Measurements from ENCODE around the gene SPOCD1. TPM values are rescaled to one million over a fixed set of nuclear protein-coding genes. Genes with fewer than 3 reads are reported as not detected.

Gene SPOCD1
- total RNA-seq, 1 donor from 2014 or later: 28.0 TPM

DNA sequence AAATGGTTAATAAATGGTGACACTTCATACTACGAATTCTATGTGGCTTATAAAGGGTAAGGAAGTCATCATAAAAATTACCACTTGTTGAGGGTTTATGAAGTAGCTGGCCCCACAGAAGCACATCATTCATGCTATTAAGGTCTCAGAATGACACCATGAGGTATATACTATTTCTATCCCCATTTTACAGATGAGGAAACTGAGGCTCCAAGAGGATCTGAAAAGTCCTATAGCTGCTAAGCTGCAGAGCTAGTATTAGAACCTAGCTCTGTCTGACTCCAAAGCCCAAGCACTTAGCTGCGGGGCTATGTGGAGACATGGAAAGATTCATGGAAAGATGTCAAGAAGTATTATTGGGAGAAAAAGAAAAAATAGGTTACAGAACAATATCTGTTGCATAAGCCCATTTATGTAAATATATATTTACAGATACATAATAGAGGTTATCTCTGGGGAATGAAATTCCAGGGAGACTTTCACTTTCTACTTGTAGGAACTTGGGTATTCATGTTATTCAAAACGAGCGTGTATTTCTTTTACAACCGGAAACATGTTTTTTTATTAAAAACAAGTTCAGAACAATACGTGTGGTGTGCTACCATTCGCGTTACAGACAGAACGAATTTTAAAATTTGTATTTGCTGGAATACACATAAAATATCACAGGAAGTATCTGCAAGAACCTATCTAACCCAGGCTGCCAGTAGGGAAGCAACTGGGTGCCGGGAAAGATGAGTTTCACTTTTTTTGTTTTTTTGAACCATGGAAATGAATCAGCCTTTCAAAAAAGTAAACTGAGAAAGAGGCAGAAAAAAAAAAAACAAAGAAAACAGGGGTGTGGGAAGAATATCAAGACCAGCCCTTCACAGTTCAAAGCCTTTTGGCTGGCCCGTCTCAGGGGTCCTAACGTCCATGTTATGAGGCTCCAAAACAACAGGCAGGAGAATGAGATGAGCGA lies 13.4 kb downstream of the SPOCD1 start:
- Histone ChIP-seq H3K79me2 (ENCODE audit: insufficient read depth, low read length) (peaks cover 12% of the 10 kb centered on the region), H3K4me2 (ENCODE audit: low read length) (peak overlapping the region; percentile 81), H4K20me1 (ENCODE audit: insufficient read depth, low read length) (peaks cover 1% of the 10 kb centered on the region), H3K36me3 (ENCODE audit: insufficient read depth, low read length) (no peaks in the 10 kb centered on the region), H3K9ac (ENCODE audit: low read length) (peak overlapping the region; percentile 46), H3K27me3 (ENCODE audit: insufficient read depth, low read length) (no peaks in the 10 kb centered on the region), H3K9me3 (ENCODE audit: insufficient read depth, low read depth, low read length) (no peaks in the 10 kb centered on the region), H3K4me3 (ENCODE audit: insufficient read depth, low read depth, low read length) (peak overlapping the region; percentile 40), H2AFZ (ENCODE audit: low read depth, low read length) (peak overlapping the region; percentile 53), H3K4me1 (ENCODE audit: insufficient read depth, low read length) (peaks cover 11% of the 10 kb centered on the region), H3K27ac (ENCODE audit: low read depth, low read length) (no peak overlapping the region)
- Mint-ChIP-seq H3K9me3 (ENCODE audit: unreplicated experiment) (no peaks in the 10 kb centered on the region), H3K4me3 (ENCODE audit: unreplicated experiment) (no peak overlapping the region), H3K36me3 (ENCODE audit: low read depth, unreplicated experiment) (no peaks in the 10 kb centered on the region), H3K27me3 (ENCODE audit: low read depth, unreplicated experiment) (no peaks in the 10 kb centered on the region), H3K4me1 (ENCODE audit: low read depth, unreplicated experiment) (peaks cover 12% of the 10 kb centered on the region), H3K27ac (ENCODE audit: unreplicated experiment) (peak overlapping the region; percentile 53)
- no peak for DNase-seq (ENCODE audit: low read depth)
- no peak for TF ChIP-seq EZH2 (IDR thresholded peaks at IDR 0.05; ENCODE audit: insufficient read depth, low read length)
- TF ChIP-seq, protein P1, sequence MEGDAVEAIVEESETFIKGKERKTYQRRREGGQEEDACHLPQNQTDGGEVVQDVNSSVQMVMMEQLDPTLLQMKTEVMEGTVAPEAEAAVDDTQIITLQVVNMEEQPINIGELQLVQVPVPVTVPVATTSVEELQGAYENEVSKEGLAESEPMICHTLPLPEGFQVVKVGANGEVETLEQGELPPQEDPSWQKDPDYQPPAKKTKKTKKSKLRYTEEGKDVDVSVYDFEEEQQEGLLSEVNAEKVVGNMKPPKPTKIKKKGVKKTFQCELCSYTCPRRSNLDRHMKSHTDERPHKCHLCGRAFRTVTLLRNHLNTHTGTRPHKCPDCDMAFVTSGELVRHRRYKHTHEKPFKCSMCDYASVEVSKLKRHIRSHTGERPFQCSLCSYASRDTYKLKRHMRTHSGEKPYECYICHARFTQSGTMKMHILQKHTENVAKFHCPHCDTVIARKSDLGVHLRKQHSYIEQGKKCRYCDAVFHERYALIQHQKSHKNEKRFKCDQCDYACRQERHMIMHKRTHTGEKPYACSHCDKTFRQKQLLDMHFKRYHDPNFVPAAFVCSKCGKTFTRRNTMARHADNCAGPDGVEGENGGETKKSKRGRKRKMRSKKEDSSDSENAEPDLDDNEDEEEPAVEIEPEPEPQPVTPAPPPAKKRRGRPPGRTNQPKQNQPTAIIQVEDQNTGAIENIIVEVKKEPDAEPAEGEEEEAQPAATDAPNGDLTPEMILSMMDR (IDR thresholded peaks at IDR 0.05; ENCODE audit: insufficient read depth, low read depth, low read length): no peak
- FAIRE-seq: no peak

GRCh38 chr1:31801458-31801857 lies 14.4 kb downstream of the SPOCD1 start:
- Histone ChIP-seq H3K4me3 (ENCODE audit: insufficient read depth, low read depth, low read length) (no peak overlapping the region), H3K27me3 (ENCODE audit: insufficient read depth, low read length) (no peaks in the 10 kb centered on the region), H3K27ac (ENCODE audit: low read depth, low read length) (no peak overlapping the region), H4K20me1 (ENCODE audit: insufficient read depth, low read length) (peaks cover 11% of the 10 kb centered on the region), H3K9ac (ENCODE audit: low read length) (no peak overlapping the region), H3K79me2 (ENCODE audit: insufficient read depth, low read length) (peaks cover 22% of the 10 kb centered on the region), H3K4me1 (ENCODE audit: insufficient read depth, low read length) (peaks cover 20% of the 10 kb centered on the region), H3K9me3 (ENCODE audit: insufficient read depth, low read depth, low read length) (no peaks in the 10 kb centered on the region), H2AFZ (ENCODE audit: low read depth, low read length) (no peak overlapping the region), H3K4me2 (ENCODE audit: low read length) (no peak overlapping the region), H3K36me3 (ENCODE audit: insufficient read depth, low read length) (no peaks in the 10 kb centered on the region)
- DNase-seq (ENCODE audit: low read depth): no peak
- H3K9me3 Mint-ChIP-seq (ENCODE audit: unreplicated experiment): no peaks in the 10 kb centered on the region
- peaks cover 20% of the 10 kb centered on the region for H3K4me1 Mint-ChIP-seq (ENCODE audit: low read depth, unreplicated experiment)
- no peaks in the 10 kb centered on the region for H3K36me3 Mint-ChIP-seq (ENCODE audit: low read depth, unreplicated experiment)
- H3K27ac Mint-ChIP-seq (ENCODE audit: unreplicated experiment): no peak overlapping the region
- no peak overlapping the region for H3K4me3 Mint-ChIP-seq (ENCODE audit: unreplicated experiment)
- TF ChIP-seq, protein P1 (IDR thresholded peaks at IDR 0.05; ENCODE audit: insufficient read depth, low read depth, low read length): no peak
- no peak for TF ChIP-seq EZH2 (IDR thresholded peaks at IDR 0.05; ENCODE audit: insufficient read depth, low read length)
- no peak for FAIRE-seq
- H3K27me3 Mint-ChIP-seq (ENCODE audit: low read depth, unreplicated experiment): no peaks in the 10 kb centered on the region

- no peak overlapping the region for H3K27ac ChIP-seq (ENCODE audit: low read depth, low read length)
- Mint-ChIP-seq H3K27me3 (ENCODE audit: low read depth, unreplicated experiment) (no peaks in the 10 kb centered on the region), H3K4me3 (ENCODE audit: unreplicated experiment) (no peak overlapping the region), H3K36me3 (ENCODE audit: low read depth, unreplicated experiment) (no peaks in the 10 kb centered on the region), H3K27ac (ENCODE audit: unreplicated experiment) (no peak overlapping the region), H3K9me3 (ENCODE audit: unreplicated experiment) (no peaks in the 10 kb centered on the region), H3K4me1 (ENCODE audit: low read depth, unreplicated experiment) (peaks cover 20% of the 10 kb centered on the region)
- no peak overlapping the region for H2AFZ ChIP-seq (ENCODE audit: low read depth, low read length)
- H3K79me2 ChIP-seq (ENCODE audit: insufficient read depth, low read length): peaks cover 30% of the 10 kb centered on the region
- H3K4me1 ChIP-seq (ENCODE audit: insufficient read depth, low read length): peaks cover 28% of the 10 kb centered on the region
- no peak overlapping the region for H3K4me2 ChIP-seq (ENCODE audit: low read length)
- TF ChIP-seq, protein P1 (IDR thresholded peaks at IDR 0.05; ENCODE audit: insufficient read depth, low read depth, low read length): no peak
- TF ChIP-seq EZH2 (IDR thresholded peaks at IDR 0.05; ENCODE audit: insufficient read depth, low read length): no peak
- no peaks in the 10 kb centered on the region for H3K36me3 ChIP-seq (ENCODE audit: insufficient read depth, low read length)
- peaks cover 20% of the 10 kb centered on the region for H4K20me1 ChIP-seq (ENCODE audit: insufficient read depth, low read length)
- H3K9me3 ChIP-seq (ENCODE audit: insufficient read depth, low read depth, low read length): no peaks in the 10 kb centered on the region
- H3K27me3 ChIP-seq (ENCODE audit: insufficient read depth, low read length): no peaks in the 10 kb centered on the region
- FAIRE-seq: no peak
- no peak overlapping the region for H3K9ac ChIP-seq (ENCODE audit: low read length)
- no peak overlapping the region for H3K4me3 ChIP-seq (ENCODE audit: insufficient read depth, low read depth, low read length)
- DNase-seq (ENCODE audit: low read depth): no peak
Measured at GRCh38 chr1:31800674-31800967, 15.2 kb downstream of the SPOCD1 start.
